Activated naive CD4-positive, alpha-beta T cell treated with anti-CD3 and anti-CD28 coated beads for 36 hours (primary cell): Measurements from ENCODE around the gene OR56A1. TPM values are rescaled to one million over a fixed set of nuclear protein-coding genes. Genes with fewer than 3 reads are reported as not detected.

Experiments used
- CTCF ChIA-PET: fragments of 350-600 bp; sonication (Branson Sonifier 250); formaldehyde crosslinking; loops from one replicate; lab custom pipeline; 2021; ENCODE audit warnings: antibody characterized with exemption; lab: Charles Lee
- DNase-seq: peaks from one replicate; pipeline ENCODE4 v3.0.0-alpha.2; 2020
- H3K27ac Mint-ChIP-seq: one replicate; pipeline ENCODE4 v1.8.0; 2021; ENCODE audit warnings: mild to moderate bottlenecking, mixed read lengths
- H3K27me3 Mint-ChIP-seq: one replicate; pipeline ENCODE4 v1.8.0; 2021; ENCODE audit warnings: low read depth, mixed read lengths
- H3K36me3 Mint-ChIP-seq: one replicate; pipeline ENCODE4 v1.8.0; 2021; ENCODE audit warnings: low read depth, mixed read lengths
- H3K4me1 Mint-ChIP-seq: one replicate; pipeline ENCODE4 v1.8.0; 2021; ENCODE audit warnings: low read depth, mixed read lengths
- H3K4me3 Mint-ChIP-seq: one replicate; pipeline ENCODE4 v1.8.0; 2021; ENCODE audit warnings: mild to moderate bottlenecking, moderate library complexity, mixed read lengths
- H3K9me3 Mint-ChIP-seq: one replicate; pipeline ENCODE4 v1.8.0; 2021; ENCODE audit warnings: mixed read lengths
- intact Hi-C: fragments of 100-400 bp; cut with micrococcal nuclease; formaldehyde crosslinking; loops from one replicate; pipeline ENCODE4 v1.15.1; 2023
- total RNA-seq, 2 experiments: library from RNA; stranded (reverse); gene quantifications; one replicate each; pipeline ENCODE4 v1.2.3, GENCODE V29; 2021

OR56A1 gene
- total RNA-seq, 2 experiments from 2014 or later, result not detected

GRCh38 chr11:6022956-6023355 is 7.6 kb downstream of the OR56A1 start:
- DNase-seq, result peak; percentile 28
- Mint-ChIP-seq H3K27me3 (peaks cover 20% of the 10 kb centered on the region), H3K4me3 (no peak overlapping the region), H3K9me3 (no peaks in the 10 kb centered on the region), H3K36me3 (no peaks in the 10 kb centered on the region), H3K4me1 (no peaks in the 10 kb centered on the region), H3K27ac (no peak overlapping the region)
- intact Hi-C loops, result loop anchor here (1.0 to 2.0 kb wide), 3 partner anchors 275 to 330 kb away; no protein-coding TSS in a partner anchor
- CTCF ChIA-PET, result interaction anchor here (0.6 to 2.5 kb wide), 9 partner anchors 12 to 343 kb away, joined by 3 to 11 read pairs (median 4); no protein-coding TSS in a partner anchor

- CTCF ChIA-PET, result no interaction called here
- no peak overlapping the region for H3K27ac Mint-ChIP-seq
- peaks cover 7% of the 10 kb centered on the region for H3K9me3 Mint-ChIP-seq
- no peaks in the 10 kb centered on the region for H3K4me1 Mint-ChIP-seq
- no peaks in the 10 kb centered on the region for H3K36me3 Mint-ChIP-seq
- DNase-seq, result no peak
- no peak overlapping the region for H3K4me3 Mint-ChIP-seq
- H3K27me3 Mint-ChIP-seq, result peaks cover 23% of the 10 kb centered on the region
- intact Hi-C loops, result no loop called here
These were observed 17.5 kb downstream of the OR56A1 start for GRCh38 chr11:6013042-6013441.

GRCh38 chr11:6012035-6012668 is 18.4 kb downstream of the OR56A1 start:
- no peak overlapping the region for H3K4me3 Mint-ChIP-seq
- no peak for DNase-seq
- CTCF ChIA-PET, result no interaction called here
- no peaks in the 10 kb centered on the region for H3K4me1 Mint-ChIP-seq
- peaks cover 20% of the 10 kb centered on the region for H3K27me3 Mint-ChIP-seq
- H3K9me3 Mint-ChIP-seq, result peaks cover 7% of the 10 kb centered on the region
- no peaks in the 10 kb centered on the region for H3K36me3 Mint-ChIP-seq
- no peak overlapping the region for H3K27ac Mint-ChIP-seq
- intact Hi-C loops, result no loop called here

- CTCF ChIA-PET, result no interaction called here
- no peaks in the 10 kb centered on the region for H3K4me1 Mint-ChIP-seq
- H3K27ac Mint-ChIP-seq, result no peak within 1 kb of the TSS
- intact Hi-C loops, result no loop called here
- DNase-seq, result no peak
- no peak within 1 kb of the TSS for H3K4me3 Mint-ChIP-seq
- peaks cover 21% of the 10 kb centered on the region for H3K27me3 Mint-ChIP-seq
- no peaks in the 10 kb centered on the region for H3K9me3 Mint-ChIP-seq
- no peaks in the 10 kb centered on the region for H3K36me3 Mint-ChIP-seq
These were observed 23.7 kb downstream of the OR56A1 start, which contains the start of gene OR56A4 for GRCh38 chr11:6006846-6007245. Gene OR56A4, minus strand, starts transcription at chr11:6006946. Its CDS starts 3,954 bp downstream, at chr11:6002992.

GRCh38 chr11:6006395-6006794 is 24.2 kb downstream of the OR56A1 start:
- CTCF ChIA-PET, result no interaction called here
- H3K36me3 Mint-ChIP-seq, result no peaks in the 10 kb centered on the region

GRCh38 chr11:6002202-6002699 is 28.3 kb downstream of the OR56A1 start:
- H3K4me3 Mint-ChIP-seq, result no peak overlapping the region
- H3K9me3 Mint-ChIP-seq, result no peaks in the 10 kb centered on the region
- H3K36me3 Mint-ChIP-seq, result no peaks in the 10 kb centered on the region
- H3K4me1 Mint-ChIP-seq, result no peaks in the 10 kb centered on the region
- CTCF ChIA-PET, result interaction anchor here (1.4 kb wide), 1 partner anchor 361 kb away, joined by 3 read pairs; no protein-coding TSS in a partner anchor
- H3K27me3 Mint-ChIP-seq, result peaks cover 13% of the 10 kb centered on the region
- no peak overlapping the region for H3K27ac Mint-ChIP-seq
- no peak for DNase-seq
- intact Hi-C loops, result no loop called here

More at GRCh38 chr11:6006395-6006794, 24.2 kb downstream of the OR56A1 start:
- no peak overlapping the region for H3K4me3 Mint-ChIP-seq
- H3K4me1 Mint-ChIP-seq, result no peaks in the 10 kb centered on the region
- no peak for DNase-seq
- H3K9me3 Mint-ChIP-seq, result no peaks in the 10 kb centered on the region
- intact Hi-C loops, result no loop called here
- no peak overlapping the region for H3K27ac Mint-ChIP-seq
- H3K27me3 Mint-ChIP-seq, result peaks cover 19% of the 10 kb centered on the region

DNA sequence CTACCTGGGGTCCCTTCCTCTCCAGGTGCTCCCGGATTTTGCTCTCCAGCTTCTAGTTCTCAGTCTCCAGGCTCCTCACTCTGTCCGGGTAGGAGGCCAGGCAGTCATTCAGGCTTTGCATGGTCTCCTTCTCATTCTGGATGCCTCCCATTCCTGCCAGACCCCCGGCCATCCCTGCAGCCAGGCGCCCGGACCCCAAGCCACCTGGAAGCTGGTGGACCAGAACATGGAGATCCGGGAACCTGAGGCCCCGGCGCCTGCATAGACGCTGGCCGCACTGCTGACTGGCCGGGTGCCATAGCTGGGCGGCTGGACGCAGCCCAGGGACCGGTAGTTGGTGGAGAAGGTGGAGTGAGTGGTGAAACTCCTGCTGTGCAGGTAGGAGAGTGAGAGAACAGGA is 35.8 kb downstream of the OR56A1 start:
- DNase-seq, result no peak
- Mint-ChIP-seq H3K4me1 (no peaks in the 10 kb centered on the region), H3K36me3 (no peaks in the 10 kb centered on the region), H3K27ac (no peak overlapping the region), H3K9me3 (no peaks in the 10 kb centered on the region), H3K27me3 (peaks cover 2% of the 10 kb centered on the region), H3K4me3 (no peak overlapping the region)
- intact Hi-C loops, result no loop called here
- CTCF ChIA-PET, result interaction anchor here (1.8 kb wide), 1 partner anchor 288 kb away, joined by 4 read pairs; no protein-coding TSS in a partner anchor

DNA sequence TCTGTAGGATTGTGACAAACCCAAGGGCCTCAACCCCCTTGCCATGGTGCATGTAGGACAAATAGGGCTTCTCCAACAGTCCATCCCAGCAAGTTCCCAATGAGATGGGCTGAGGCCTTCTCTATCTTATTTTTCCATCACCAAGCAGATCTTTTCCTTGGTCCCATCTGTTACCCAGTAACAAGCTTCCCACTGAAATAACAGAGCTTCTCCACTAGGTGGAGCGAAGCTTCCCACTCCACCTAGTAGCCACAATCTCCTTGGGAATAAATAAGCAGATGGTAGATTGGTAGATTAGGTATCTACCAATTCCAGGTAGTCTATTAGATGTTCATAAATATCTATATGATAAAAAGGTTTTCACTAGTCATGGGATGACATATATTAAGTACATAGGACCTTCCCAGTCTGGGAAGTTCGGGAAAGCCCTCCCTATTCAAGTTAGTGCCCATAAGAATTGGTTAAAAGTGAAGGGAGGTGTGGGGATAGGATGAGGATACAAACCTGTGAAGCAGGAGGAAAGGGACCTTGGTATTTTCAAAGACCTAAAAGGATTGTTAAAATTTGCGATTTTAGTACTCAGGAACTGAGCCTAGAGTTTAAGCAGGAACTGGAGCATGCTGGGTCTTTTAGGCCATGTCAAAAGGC is 37.8 kb downstream of the OR56A1 start:
- Mint-ChIP-seq H3K27me3 (peaks cover 4% of the 10 kb centered on the region), H3K27ac (no peak overlapping the region), H3K36me3 (no peaks in the 10 kb centered on the region), H3K4me1 (no peaks in the 10 kb centered on the region), H3K4me3 (no peak overlapping the region), H3K9me3 (no peaks in the 10 kb centered on the region)
- intact Hi-C loops, result no loop called here
- no peak for DNase-seq
- CTCF ChIA-PET, result interaction anchor here (0.9 kb wide), 1 partner anchor 48 kb away, joined by 3 read pairs; no protein-coding TSS in a partner anchor

DNA sequence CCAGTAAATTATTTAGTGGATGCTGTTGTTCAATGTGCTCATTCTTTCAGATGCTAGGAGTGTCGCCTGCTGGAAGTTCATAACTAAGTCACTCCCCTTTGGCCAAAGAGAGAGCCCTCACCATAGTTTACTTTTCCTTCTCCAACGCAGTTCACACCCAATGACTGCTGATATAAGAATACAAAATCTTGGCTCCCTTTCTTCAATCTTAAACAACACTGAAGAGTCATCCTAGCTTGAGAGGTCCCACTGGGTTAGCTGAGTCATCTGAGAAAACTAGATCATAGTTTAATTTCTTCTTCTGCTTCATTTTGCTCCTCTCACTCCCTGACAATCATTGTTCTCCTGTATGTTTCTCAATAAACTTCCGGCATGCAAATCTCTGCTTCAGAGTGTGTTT is 38.4 kb downstream of the OR56A1 start:
- Mint-ChIP-seq H3K27me3 (peaks cover 4% of the 10 kb centered on the region), H3K27ac (no peak overlapping the region), H3K4me3 (no peak overlapping the region), H3K36me3 (no peaks in the 10 kb centered on the region), H3K4me1 (no peaks in the 10 kb centered on the region), H3K9me3 (no peaks in the 10 kb centered on the region)
- DNase-seq, result no peak
- intact Hi-C loops, result no loop called here
- CTCF ChIA-PET, result interaction anchor here (0.9 kb wide), 1 partner anchor 48 kb away, joined by 3 read pairs; no protein-coding TSS in a partner anchor

- peaks cover 6% of the 10 kb centered on the region for H3K27me3 Mint-ChIP-seq
- no peak overlapping the region for H3K27ac Mint-ChIP-seq
- no peaks in the 10 kb centered on the region for H3K36me3 Mint-ChIP-seq
- no peaks in the 10 kb centered on the region for H3K4me1 Mint-ChIP-seq
- no peak for DNase-seq
- no peak overlapping the region for H3K4me3 Mint-ChIP-seq
- CTCF ChIA-PET, result no interaction called here
- intact Hi-C loops, result no loop called here
- H3K9me3 Mint-ChIP-seq, result no peaks in the 10 kb centered on the region
These were observed 41.4 kb downstream of the OR56A1 start for GRCh38 chr11:5989203-5989602.

- intact Hi-C loops, result no loop called here
- H3K27me3 Mint-ChIP-seq, result peaks cover 10% of the 10 kb centered on the region
- H3K9me3 Mint-ChIP-seq, result no peaks in the 10 kb centered on the region
- H3K4me3 Mint-ChIP-seq, result no peak within 1 kb of the TSS
- CTCF ChIA-PET, result interaction anchor here (0.7 kb wide), 1 partner anchor 295 kb away, joined by 3 read pairs; no protein-coding TSS in a partner anchor
- no peaks in the 10 kb centered on the region for H3K4me1 Mint-ChIP-seq
- no peak for DNase-seq
- no peaks in the 10 kb centered on the region for H3K36me3 Mint-ChIP-seq
- H3K27ac Mint-ChIP-seq, result no peak within 1 kb of the TSS
These were observed 43.7 kb downstream of the OR56A1 start, which contains the start of gene OR52L1 for GRCh38 chr11:5986885-5987284. Gene OR52L1, minus strand, starts transcription at chr11:5986985. Its CDS starts 55 bp downstream, at chr11:5986930.

DNA sequence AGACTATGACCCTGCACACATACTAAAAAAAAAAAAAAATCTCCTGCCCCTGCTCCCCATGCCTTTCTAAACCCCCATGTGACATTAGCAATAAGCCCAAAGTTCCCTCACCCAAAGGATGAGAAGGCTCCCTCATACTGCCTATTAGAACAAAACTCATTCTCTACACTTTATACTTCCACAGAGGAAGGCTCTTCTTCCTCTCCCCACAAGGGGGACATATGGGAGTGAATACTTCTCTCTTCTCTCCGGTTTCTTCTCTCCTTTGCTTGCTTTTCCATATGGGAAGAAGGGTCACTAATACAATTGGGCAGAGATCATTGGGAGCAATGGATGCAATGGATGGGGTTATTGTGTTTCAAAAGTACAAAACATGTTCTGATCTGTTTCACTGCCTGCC is 47.1 kb downstream of the OR56A1 start:
- no peak overlapping the region for H3K4me3 Mint-ChIP-seq
- CTCF ChIA-PET, result interaction anchor here (0.6 kb wide), 1 partner anchor 177 kb away, joined by 4 read pairs; no protein-coding TSS in a partner anchor
- DNase-seq, result no peak
- no peak overlapping the region for H3K27ac Mint-ChIP-seq
- no peaks in the 10 kb centered on the region for H3K36me3 Mint-ChIP-seq
- intact Hi-C loops, result no loop called here
- H3K27me3 Mint-ChIP-seq, result peaks cover 10% of the 10 kb centered on the region
- H3K9me3 Mint-ChIP-seq, result peaks cover 3% of the 10 kb centered on the region
- H3K4me1 Mint-ChIP-seq, result no peaks in the 10 kb centered on the region
